GM23338 (cell line): ENCODE measurements around the gene FAM174A. TPM values are rescaled to one million over a fixed set of nuclear protein-coding genes. Genes with fewer than 3 reads are reported as not detected.

Experiments
- ATAC-seq: fragments of 200-7000 bp; cut with Tn5 transposase; 3 replicates; pipeline ENCODE4 v1.9.1; 2020
- DNase-seq: peaks from one replicate; pipeline ENCODE4 v3.0.0-alpha.2; 2015; ENCODE audit warnings: low spot score
- H2AFZ ChIP-seq: fragments of 200-600 bp; sonication (generic); 2 replicates; pipeline ENCODE4 v1.8.0; 2016; ENCODE audit warnings: antibody characterized with exemption, mild to moderate bottlenecking, moderate library complexity
- H3F3A ChIP-seq: fragments of 200-600 bp; sonication (generic); replicated peaks from 2 replicates; pipeline ENCODE4 v1.8.0; 2017; ENCODE audit warnings: antibody characterized with exemption, mixed run types, low read depth
- H3K27ac ChIP-seq: fragments of 200-600 bp; sonication (generic); 2 replicates; pipeline ENCODE4 v1.6.1; 2016; ENCODE audit warnings: low read depth
- H3K27me3 ChIP-seq: fragments of 200-600 bp; sonication (generic); 2 replicates; pipeline ENCODE4 v1.8.0; 2016; ENCODE audit warnings: mild to moderate bottlenecking, mixed run types, moderate library complexity; ENCODE audit not compliant: insufficient read depth
- H3K36me3 ChIP-seq: fragments of 200-600 bp; sonication (generic); 2 replicates; pipeline ENCODE4 v1.8.0; 2016; ENCODE audit warnings: mild to moderate bottlenecking; ENCODE audit not compliant: insufficient read depth
- H3K4me1 ChIP-seq: fragments of 200-600 bp; sonication (generic); 2 replicates; pipeline ENCODE4 v1.8.0; 2016; ENCODE audit warnings: mild to moderate bottlenecking, moderate library complexity; ENCODE audit not compliant: insufficient read depth
- H3K4me2 ChIP-seq: fragments of 200-600 bp; sonication (generic); 2 replicates; pipeline ENCODE4 v1.7.1; 2017; ENCODE audit warnings: mixed run types
- H3K4me3 ChIP-seq: fragments of 200-600 bp; sonication (generic); 2 replicates; pipeline ENCODE4 v1.6.1; 2016; ENCODE audit warnings: mixed run types
- H3K79me2 ChIP-seq: fragments of 200-600 bp; sonication (generic); replicated peaks from 2 replicates; pipeline ENCODE4 v1.8.0; 2017; ENCODE audit warnings: mild to moderate bottlenecking; ENCODE audit not compliant: insufficient read depth
- H3K9me2 ChIP-seq: fragments of 200-600 bp; sonication (generic); 2 replicates; pipeline ENCODE4 v1.8.0; 2017; ENCODE audit not compliant: insufficient read depth
- H4K20me1 ChIP-seq: fragments of 200-600 bp; sonication (generic); replicated peaks from 2 replicates; pipeline ENCODE4 v1.8.0; 2017; ENCODE audit warnings: mild to moderate bottlenecking; ENCODE audit not compliant: insufficient read depth
- H3K27ac Mint-ChIP-seq: 2 replicates; pipeline ENCODE4 v1.8.0; 2020; ENCODE audit warnings: inconsistent platforms, mild to moderate bottlenecking, moderate library complexity, mixed read lengths
- H3K27me3 Mint-ChIP-seq: 3 replicates; pipeline ENCODE4 v1.8.0; 2022; ENCODE audit warnings: low read depth, mild to moderate bottlenecking, moderate library complexity, mixed read lengths, inconsistent platforms; ENCODE audit not compliant: insufficient read depth, poor library complexity
- H3K36me3 Mint-ChIP-seq: 3 replicates; pipeline ENCODE4 v1.8.0; 2021; ENCODE audit warnings: low read depth, mild to moderate bottlenecking, inconsistent platforms, moderate library complexity, mixed read lengths
- H3K4me1 Mint-ChIP-seq: 3 replicates; pipeline ENCODE4 v1.8.0; 2020; ENCODE audit warnings: mild to moderate bottlenecking, inconsistent platforms, mixed read lengths
- H3K4me3 Mint-ChIP-seq: 3 replicates; pipeline ENCODE4 v1.8.0; 2021; ENCODE audit warnings: moderate library complexity, mild to moderate bottlenecking, inconsistent platforms, mixed read lengths
- H3K9me3 Mint-ChIP-seq: 3 replicates; pipeline ENCODE4 v1.8.0; 2020; ENCODE audit warnings: moderate library complexity, mild to moderate bottlenecking, inconsistent platforms, mixed read lengths
- CREB1 ChIP-seq: fragments of 250-450 bp; sonication (Bioruptor Pico); IDR thresholded peaks from 2 replicates; pipeline ENCODE4 v1.5.0; 2020; ENCODE audit warnings: low read depth, mild to moderate bottlenecking, moderate library complexity
- EZH2 ChIP-seq: fragments of 200-600 bp; sonication (generic); IDR thresholded peaks from one replicate; pipeline ENCODE4 v1.8.0; 2017; ENCODE audit warnings: antibody characterized with exemption, mild to moderate bottlenecking, low read depth; ENCODE audit not compliant: unreplicated experiment
- EZH2phosphoT487 ChIP-seq: fragments of 200-600 bp; sonication (generic); IDR thresholded peaks from one replicate; pipeline ENCODE4 v1.8.1; 2018; ENCODE audit warnings: antibody characterized with exemption; ENCODE audit not compliant: unreplicated experiment
- JUNB ChIP-seq: IDR thresholded peaks from one replicate; pipeline ENCODE4 v1.6.1; 2016; ENCODE audit warnings: antibody characterized with exemption; ENCODE audit not compliant: unreplicated experiment
- NANOG ChIP-seq: IDR thresholded peaks from 2 replicates; pipeline ENCODE4 v1.6.1; 2016; ENCODE audit warnings: antibody characterized with exemption, borderline replicate concordance
- POLR2AphosphoS5 ChIP-seq: IDR thresholded peaks from 2 replicates; pipeline ENCODE4 v1.6.1; 2016; ENCODE audit warnings: antibody characterized with exemption, low read depth
- ZNF114 ChIP-seq: fragments of 250-450 bp; sonication (Bioruptor Pico); IDR thresholded peaks from 2 replicates; pipeline ENCODE4 v1.5.0; 2020; ENCODE audit warnings: mild to moderate bottlenecking, moderate library complexity
- polyA plus RNA-seq: library from polyadenylated mRNA; unstranded; fragments of >200 nt; fragmentation: Nextera tagmentation; extraction: Ambion mirVana; gene quantifications from 2 replicates; pipeline ENCODE4 v1.2.1, GENCODE V29; 2016
- total RNA-seq: library from RNA; depleted of rRNA; stranded (reverse); fragments of >200 nt; shearing (Covaris generic); gene quantifications from 2 replicates; pipeline ENCODE4 v1.2.3, GENCODE V29; 2014
- TF ChIP-seq, protein P1 (sequence below): fragments of 250-450 bp; sonication (Bioruptor Pico); IDR thresholded peaks from 2 replicates; pipeline ENCODE4 v1.5.0; 2020; ENCODE audit warnings: mild to moderate bottlenecking, moderate library complexity
- TF ChIP-seq, protein P2 (sequence below): IDR thresholded peaks from 2 replicates; pipeline ENCODE4 v1.6.1; 2016; ENCODE audit warnings: antibody characterized with exemption

Gene FAM174A
- total and polyA plus RNA-seq, 2 experiments from 2014 or later, result 5.6 to 9.5 TPM

DNA sequence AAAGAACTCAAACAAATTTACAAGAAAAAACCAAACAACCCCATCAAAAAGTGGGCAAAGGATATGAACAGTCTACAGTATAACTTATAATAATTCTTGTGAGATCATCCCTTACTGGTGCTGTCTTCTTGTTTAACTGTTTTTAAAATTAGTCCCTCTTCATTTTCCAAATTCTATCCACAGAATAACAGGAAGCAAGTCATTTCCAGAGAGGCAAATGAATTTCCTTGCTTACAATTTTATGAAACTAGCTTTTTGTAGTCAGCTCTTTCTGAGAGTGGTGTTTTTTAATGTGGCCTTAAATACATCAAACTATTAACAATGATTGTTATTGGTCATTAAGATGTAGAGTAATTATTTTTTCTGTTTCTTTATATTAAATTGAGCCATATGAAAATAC, 40.6 kb downstream of the FAM174A start (continued):
- TF ChIP-seq, protein P1, sequence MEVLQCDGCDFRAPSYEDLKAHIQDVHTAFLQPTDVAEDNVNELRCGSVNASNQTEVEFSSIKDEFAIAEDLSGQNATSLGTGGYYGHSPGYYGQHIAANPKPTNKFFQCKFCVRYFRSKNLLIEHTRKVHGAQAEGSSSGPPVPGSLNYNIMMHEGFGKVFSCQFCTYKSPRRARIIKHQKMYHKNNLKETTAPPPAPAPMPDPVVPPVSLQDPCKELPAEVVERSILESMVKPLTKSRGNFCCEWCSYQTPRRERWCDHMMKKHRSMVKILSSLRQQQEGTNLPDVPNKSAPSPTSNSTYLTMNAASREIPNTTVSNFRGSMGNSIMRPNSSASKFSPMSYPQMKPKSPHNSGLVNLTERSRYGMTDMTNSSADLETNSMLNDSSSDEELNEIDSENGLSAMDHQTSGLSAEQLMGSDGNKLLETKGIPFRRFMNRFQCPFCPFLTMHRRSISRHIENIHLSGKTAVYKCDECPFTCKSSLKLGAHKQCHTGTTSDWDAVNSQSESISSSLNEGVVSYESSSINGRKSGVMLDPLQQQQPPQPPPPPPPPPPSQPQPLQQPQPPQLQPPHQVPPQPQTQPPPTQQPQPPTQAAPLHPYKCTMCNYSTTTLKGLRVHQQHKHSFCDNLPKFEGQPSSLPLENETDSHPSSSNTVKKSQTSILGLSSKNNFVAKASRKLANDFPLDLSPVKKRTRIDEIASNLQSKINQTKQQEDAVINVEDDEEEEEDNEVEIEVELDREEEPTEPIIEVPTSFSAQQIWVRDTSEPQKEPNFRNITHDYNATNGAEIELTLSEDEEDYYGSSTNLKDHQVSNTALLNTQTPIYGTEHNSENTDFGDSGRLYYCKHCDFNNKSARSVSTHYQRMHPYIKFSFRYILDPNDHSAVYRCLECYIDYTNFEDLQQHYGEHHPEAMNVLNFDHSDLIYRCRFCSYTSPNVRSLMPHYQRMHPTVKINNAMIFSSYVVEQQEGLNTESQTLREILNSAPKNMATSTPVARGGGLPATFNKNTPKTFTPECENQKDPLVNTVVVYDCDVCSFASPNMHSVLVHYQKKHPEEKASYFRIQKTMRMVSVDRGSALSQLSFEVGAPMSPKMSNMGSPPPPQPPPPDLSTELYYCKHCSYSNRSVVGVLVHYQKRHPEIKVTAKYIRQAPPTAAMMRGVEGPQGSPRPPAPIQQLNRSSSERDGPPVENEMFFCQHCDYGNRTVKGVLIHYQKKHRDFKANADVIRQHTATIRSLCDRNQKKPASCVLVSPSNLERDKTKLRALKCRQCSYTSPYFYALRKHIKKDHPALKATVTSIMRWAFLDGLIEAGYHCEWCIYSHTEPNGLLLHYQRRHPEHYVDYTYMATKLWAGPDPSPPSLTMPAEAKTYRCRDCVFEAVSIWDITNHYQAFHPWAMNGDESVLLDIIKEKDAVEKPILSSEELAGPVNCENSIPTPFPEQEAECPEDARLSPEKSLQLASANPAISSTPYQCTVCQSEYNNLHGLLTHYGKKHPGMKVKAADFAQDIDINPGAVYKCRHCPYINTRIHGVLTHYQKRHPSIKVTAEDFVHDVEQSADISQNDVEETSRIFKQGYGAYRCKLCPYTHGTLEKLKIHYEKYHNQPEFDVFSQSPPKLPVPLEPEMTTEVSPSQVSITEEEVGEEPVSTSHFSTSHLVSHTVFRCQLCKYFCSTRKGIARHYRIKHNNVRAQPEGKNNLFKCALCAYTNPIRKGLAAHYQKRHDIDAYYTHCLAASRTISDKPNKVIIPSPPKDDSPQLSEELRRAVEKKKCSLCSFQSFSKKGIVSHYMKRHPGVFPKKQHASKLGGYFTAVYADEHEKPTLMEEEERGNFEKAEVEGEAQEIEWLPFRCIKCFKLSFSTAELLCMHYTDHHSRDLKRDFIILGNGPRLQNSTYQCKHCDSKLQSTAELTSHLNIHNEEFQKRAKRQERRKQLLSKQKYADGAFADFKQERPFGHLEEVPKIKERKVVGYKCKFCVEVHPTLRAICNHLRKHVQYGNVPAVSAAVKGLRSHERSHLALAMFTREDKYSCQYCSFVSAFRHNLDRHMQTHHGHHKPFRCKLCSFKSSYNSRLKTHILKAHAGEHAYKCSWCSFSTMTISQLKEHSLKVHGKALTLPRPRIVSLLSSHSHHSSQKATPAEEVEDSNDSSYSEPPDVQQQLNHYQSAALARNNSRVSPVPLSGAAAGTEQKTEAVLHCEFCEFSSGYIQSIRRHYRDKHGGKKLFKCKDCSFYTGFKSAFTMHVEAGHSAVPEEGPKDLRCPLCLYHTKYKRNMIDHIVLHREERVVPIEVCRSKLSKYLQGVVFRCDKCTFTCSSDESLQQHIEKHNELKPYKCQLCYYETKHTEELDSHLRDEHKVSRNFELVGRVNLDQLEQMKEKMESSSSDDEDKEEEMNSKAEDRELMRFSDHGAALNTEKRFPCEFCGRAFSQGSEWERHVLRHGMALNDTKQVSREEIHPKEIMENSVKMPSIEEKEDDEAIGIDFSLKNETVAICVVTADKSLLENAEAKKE (CRISPR knock-in tag), result no peak
- TF ChIP-seq CREB1 (CRISPR knock-in tag), result no peak
- TF ChIP-seq JUNB, result no peak
- TF ChIP-seq ZNF114 (CRISPR knock-in tag), result no peak

DNA sequence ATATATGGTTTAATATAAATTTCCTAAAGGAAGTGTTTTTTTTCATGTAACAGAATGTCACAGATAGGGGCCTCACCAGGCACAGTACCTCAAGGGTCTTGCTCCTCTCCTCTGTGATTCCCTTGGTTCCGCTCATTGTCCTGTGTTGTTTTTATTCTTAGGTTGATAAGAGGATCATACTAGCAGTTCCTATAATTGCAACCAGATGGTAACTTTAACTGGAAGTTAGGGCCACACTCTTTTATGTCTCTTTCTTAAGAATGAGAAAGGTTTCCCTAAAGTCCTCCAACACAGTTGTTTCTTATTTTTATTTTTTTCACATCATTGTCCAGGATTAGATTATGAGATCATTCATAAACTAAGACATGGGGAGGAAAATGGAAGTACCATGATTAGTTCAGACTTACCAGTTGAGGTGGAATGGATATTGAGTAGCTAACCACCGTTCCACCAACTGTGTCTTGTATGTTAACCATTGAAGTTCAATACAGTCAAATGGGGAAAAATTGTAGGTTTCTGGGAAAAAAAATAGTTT, 41.1 kb downstream of the FAM174A start:
- Histone ChIP-seq H3K36me3 (no peaks in the 10 kb centered on the region), H3K27ac (no peak overlapping the region), H3K79me2 (no peaks in the 10 kb centered on the region), H3K4me3 (no peak overlapping the region), H3K9me2 (no peaks in the 10 kb centered on the region), H3F3A (no peaks in the 10 kb centered on the region), H4K20me1 (no peaks in the 10 kb centered on the region), H2AFZ (no peak overlapping the region), H3K4me2 (no peak overlapping the region), H3K4me1 (no peaks in the 10 kb centered on the region), H3K27me3 (no peaks in the 10 kb centered on the region)
- ATAC-seq (no peak), DNase-seq (no peak)
- Mint-ChIP-seq H3K36me3 (no peaks in the 10 kb centered on the region), H3K9me3 (no peaks in the 10 kb centered on the region), H3K4me1 (no peaks in the 10 kb centered on the region), H3K27me3 (no peaks in the 10 kb centered on the region), H3K27ac (no peak overlapping the region), H3K4me3 (no peak overlapping the region)
- TF ChIP-seq NANOG, result no peak
- TF ChIP-seq EZH2, result no peak
- TF ChIP-seq, protein P2, sequence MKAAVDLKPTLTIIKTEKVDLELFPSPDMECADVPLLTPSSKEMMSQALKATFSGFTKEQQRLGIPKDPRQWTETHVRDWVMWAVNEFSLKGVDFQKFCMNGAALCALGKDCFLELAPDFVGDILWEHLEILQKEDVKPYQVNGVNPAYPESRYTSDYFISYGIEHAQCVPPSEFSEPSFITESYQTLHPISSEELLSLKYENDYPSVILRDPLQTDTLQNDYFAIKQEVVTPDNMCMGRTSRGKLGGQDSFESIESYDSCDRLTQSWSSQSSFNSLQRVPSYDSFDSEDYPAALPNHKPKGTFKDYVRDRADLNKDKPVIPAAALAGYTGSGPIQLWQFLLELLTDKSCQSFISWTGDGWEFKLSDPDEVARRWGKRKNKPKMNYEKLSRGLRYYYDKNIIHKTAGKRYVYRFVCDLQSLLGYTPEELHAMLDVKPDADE, result no peak
- no peak for TF ChIP-seq ZNF114 (CRISPR knock-in tag)
- no peak for TF ChIP-seq POLR2AphosphoS5
- TF ChIP-seq EZH2phosphoT487, result no peak
